Measurements from ENCODE around the gene HMX2.
"Not testable (repeated sequence)": the region's sequence is repeated elsewhere in the genome, so short reads cannot be mapped to it uniquely, and the experiment has no call there.

The HMX2 gene

GRCh38 chr10:123151737-123152135 lies 3.8 kb downstream of the HMX2 start:
- no peak for DNase-seq (ENCODE audit: low read depth)

DNA sequence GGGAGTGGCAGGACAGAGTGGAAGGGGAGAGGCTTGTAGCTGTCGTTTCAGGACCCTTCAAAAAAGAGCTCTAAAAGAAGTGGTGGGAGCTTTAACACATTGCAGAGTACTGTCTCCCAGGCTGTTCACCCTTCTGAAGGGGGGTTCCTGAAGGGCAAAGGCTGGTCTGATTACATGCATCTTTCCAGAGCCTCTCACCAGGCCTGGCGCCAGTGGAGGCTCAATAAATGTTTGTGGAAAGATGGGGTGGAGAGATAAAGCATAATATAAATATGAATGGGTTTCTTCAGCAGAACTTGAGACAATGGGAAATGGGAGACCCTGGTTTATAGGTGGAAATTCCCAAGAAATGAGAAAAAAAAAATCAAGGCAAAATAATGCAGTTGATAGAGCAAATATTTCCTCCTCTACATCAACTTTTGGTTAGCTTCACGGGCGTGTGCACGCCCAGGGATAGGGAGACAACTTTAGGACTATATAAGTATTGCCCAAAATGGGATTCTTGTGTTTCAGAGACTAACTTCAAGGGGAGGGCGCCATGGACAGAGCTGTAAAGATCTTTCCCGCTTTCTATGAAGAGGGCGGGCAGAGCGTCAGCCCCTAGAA lies 5.7 kb downstream of the HMX2 start:
- DNase-seq (ENCODE audit: low read depth) = no peak

DNA sequence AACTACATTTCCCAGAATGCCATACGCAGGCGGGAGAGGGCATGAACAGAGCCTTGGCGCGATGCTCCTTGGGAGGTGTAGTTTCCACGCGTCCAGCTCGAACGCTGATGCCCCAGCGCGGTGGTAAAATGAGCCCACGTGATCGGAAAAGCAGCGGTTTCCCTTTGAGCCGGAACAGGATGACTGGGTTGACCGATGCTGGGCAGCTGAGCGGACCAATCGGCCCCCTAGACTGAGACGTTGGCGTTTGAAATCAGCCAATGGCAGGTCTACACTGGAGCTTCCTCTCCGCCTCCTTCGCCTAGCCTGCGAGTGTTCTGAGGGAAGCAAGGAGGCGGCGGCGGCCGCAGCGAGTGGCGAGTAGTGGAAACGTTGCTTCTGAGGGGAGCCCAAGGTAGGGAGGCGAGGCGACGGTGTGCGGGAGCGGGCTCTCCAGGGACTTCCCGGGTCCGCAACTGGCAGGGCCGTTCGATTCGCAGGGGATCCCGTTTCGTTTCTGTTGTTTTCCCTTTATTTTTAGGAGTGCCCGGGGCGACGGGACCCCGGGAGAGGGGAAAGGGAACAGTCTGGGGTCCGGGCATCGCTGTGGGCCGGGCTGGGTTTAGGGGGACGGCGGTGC lies 6.3 kb downstream of the HMX2 start, which contains the start of gene BUB3:
Gene BUB3, plus strand, starts transcription at position 311 of the 619 bp plus-strand sequence. CDS start 516 bp downstream, outside the sequence.
- peak; percentile 94 for DNase-seq (ENCODE audit: low read depth)

DNA sequence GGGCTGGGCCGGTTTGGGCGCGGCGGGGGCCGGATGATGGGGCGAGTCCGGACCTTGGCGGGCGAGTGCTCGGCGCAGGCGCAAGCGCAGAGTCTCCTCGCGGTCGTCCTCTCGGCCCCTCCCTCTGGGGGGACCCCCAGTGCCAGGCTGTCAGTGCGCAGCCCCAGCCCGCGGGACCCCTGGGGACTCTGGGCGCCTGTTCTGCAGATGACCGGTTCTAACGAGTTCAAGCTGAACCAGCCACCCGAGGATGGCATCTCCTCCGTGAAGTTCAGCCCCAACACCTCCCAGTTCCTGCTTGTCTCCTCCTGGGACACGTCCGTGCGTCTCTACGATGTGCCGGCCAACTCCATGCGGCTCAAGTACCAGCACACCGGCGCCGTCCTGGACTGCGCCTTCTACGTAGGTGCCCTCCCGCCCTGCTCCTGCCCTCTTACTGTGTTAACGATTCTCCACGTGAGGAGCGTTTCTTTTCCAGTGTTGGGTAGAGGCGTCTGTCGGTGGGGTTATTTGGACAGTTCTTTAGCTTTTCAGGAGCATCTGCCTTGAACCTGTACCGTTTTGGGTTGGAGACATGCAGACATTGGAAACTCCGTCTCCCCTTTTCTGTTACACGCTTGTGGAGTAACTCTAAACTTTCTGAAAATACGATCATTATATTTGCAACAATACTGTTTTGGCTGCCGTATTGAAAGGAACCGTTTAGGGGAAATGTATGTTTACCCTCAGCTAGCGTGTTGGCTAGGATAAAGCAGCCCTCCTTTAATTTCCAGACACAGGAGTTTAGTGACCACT lies 7.0 kb downstream of the HMX2 start:
- DNase-seq (ENCODE audit: low read depth) = no peak

DNA sequence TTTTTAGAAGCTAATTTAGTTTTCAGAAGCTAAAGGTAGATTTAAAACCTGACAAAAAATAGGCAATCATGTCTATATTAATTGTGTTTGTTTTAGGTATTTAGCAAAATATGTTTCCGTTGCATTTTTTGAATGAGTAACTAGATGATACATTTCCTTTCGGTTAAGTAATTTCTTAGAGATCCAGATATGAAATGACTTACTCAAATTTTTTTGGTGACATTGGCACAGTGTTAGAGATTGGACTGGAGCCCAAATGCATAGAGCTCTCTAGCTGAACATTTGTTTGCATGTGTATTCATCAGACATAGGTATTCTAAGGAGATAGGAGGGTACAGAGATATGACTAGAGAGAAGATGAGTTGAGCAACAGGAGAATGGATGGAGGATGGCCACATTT lies 8.1 kb downstream of the HMX2 start:
- no peak for DNase-seq (ENCODE audit: low read depth)

DNA sequence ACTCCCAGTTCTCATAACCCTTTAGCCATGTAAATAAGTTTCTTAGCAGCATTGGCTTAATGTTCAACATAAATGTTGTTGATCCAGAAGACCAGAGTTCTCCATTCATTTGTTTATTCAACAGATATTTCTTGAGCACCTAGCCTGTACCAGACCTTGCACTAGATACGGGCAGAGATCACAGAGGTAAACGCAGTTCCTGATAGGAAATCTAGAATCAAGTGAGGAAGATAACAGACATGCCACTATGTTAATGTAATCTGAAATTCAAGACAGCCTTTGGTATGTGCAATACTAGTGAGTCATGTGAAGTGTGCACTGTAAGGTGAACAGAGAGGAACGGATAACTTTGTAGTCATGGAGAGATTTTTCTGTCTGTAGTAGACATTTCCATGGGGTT lies 9.3 kb downstream of the HMX2 start:
- DNase-seq (ENCODE audit: low read depth) = no peak

DNA sequence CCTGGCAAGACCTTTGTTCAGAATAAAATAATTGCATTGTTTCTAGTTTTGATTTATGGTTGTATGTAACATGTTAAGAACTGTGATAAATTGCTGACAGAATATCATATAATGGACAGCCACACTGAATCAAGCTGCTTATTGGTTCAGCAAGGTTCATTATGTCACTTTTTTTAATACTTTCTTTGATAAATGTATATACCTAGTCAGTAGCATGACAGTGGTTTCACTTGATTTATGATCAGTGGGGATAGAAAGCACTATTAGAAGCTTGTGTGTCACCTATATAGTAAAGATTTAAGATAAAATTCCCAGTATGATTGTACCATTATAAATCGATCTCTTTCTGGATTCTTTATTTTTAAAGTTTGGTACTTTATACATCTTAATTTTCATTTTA lies 10.7 kb downstream of the HMX2 start:
- DNase-seq (ENCODE audit: low read depth) = no peak

DNA sequence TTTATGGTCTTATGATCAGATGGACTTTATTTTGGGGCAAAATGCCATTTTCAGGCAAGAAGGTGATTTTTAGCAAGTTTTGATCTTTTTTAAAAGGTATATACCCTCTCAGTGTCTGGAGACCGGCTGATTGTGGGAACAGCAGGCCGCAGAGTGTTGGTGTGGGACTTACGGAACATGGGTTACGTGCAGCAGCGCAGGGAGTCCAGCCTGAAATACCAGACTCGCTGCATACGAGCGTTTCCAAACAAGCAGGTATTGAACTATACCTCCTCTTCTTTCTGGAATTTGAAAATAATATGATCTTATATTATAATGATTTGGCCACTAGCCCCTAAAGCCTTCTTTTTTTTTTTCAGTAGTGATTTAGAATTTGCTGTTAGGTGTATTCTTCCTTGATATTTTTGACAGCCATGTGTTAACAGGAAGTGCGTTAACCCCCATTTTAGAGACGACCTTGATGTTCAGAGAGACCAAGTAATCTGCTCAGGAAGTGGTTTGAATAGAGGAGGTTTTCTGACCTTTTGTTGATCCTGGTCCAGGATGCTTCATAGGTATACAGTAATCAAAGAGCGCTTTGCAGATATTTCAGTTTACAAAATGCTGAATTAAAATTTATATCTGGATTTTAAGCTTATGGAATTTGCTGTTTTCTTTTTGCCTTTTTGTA lies 12.5 kb downstream of the HMX2 start:
- no peak for DNase-seq (ENCODE audit: low read depth)

- DNase-seq (ENCODE audit: low read depth) = no peak
These were observed 16.4 kb downstream of the HMX2 start for GRCh38 chr10:123164319-123164718.

GRCh38 chr10:123165445-123166072 lies 17.6 kb downstream of the HMX2 start:
- DNase-seq (ENCODE audit: low read depth) = no peak

DNA sequence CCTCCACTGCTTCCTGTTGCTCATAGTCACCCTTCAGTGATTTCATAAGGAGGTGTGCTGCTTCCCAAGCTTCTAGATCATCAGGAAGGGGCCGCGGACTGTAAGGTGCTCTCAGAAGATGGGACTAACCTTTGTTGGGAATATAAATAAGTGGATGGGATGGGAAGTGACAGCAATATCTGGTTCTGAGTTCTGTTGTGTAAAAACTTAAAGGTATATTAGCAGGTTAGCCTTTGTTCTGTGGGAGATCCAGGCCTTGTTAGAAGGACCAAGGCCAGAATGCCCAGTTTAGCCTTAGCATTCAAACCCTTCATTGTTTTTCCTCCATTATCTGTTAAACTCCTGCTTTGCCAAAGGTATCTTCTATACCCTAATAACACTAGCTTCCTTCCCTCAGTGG lies 18.7 kb downstream of the HMX2 start:
- DNase-seq (ENCODE audit: low read depth) = no peak

- no peak for DNase-seq (ENCODE audit: low read depth)
These were observed 23.0 kb downstream of the HMX2 start for GRCh38 chr10:123170961-123171360.

DNA sequence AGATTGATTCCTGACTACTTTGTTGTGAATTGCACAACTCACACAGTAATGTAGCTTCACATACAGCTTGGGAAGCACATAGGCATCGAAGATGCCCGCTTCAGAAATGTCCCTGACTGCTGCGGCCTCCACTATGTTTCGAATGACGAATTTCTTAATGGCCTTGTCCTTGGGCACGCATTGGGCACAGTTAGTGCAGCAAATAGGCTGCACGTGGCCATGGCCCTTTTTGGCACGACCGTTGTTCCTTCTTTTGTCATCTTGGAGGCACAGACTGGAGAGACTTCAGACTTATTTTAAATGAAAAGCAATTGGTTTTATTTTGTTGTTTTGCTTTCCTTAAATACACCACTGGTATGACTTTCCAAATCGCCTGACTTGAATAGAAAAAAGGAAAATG lies 23.7 kb downstream of the HMX2 start:
- not testable (repeated sequence) for DNase-seq (ENCODE audit: low read depth)

- no peak for DNase-seq (ENCODE audit: low read depth)
These were observed 27.8 kb downstream of the HMX2 start for GRCh38 chr10:123175389-123176387.

GRCh38 chr10:123178390-123178789 lies 30.5 kb downstream of the HMX2 start:
- not testable (repeated sequence) for DNase-seq (ENCODE audit: low read depth)

DNA sequence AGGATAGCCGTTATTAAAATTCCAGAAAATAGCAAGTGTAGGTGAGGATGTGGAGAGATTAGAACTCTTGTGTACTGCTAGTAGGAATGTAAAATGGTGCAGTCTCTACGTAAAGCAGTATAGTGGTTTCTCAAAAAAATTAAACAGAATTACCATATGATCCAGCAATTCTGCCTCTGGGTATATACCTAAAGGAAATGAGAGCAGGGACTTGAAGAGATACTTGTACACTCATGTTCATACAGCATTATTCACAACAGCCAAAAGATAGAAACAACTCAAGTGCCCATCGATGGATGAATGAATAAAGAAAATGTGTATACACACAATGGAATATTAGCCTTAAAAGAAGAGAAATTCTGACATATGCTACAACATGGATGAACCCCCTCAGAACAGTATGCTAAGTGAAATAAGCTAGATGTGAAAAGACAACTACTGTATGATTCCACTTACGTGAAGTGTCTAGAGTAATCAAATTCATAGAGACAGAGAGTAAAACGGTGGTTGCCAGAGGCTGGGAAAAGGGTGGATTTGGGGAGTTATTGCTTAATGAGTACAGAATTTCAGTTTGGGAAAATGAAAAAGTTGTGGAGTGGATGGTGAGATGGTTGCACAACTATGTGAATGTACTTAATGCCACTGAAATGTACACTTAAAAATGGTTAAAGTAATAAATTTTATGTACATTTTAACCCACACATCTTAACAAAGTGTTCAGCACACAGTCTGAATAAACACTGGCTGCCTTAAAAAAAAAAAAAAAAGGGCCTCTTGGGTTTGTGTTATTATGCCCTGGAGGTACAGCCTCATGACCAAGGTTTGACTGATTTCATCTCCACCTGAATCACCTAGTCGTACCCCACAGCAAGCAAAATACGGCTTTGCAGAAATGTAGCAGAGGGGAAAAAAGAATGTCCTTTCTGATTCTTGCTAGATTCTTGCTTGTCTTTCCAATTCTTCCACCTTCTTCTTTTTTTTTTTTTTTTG lies 32.5 kb downstream of the HMX2 start:
- no peak for DNase-seq (ENCODE audit: low read depth)

DNA sequence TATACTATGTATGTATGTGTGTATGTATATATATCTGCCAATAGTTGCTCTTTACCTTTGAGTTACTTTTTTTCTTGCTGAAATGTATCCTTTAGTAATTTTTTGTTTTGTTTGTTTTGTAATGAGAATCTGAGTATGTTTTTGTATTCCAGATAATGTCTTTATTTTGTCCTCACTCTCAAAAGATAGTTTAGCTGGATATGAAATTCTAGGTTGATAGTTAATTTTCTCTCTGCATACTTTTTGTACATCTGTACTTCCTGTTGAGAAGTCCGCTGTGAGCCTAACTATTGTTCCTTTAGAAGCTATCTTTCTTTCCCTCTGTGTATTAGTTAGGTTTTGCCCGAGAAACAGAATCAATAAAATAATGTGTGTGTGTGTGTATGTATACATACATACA lies 35.8 kb downstream of the HMX2 start:
- DNase-seq (ENCODE audit: low read depth) = no peak

GRCh38 chr10:123187781-123188180 lies 39.8 kb downstream of the HMX2 start:
- no peak for DNase-seq (ENCODE audit: low read depth)

- DNase-seq (ENCODE audit: low read depth) = no peak
These were observed 44.0 kb downstream of the HMX2 start for GRCh38 chr10:123191886-123192285.

DNA sequence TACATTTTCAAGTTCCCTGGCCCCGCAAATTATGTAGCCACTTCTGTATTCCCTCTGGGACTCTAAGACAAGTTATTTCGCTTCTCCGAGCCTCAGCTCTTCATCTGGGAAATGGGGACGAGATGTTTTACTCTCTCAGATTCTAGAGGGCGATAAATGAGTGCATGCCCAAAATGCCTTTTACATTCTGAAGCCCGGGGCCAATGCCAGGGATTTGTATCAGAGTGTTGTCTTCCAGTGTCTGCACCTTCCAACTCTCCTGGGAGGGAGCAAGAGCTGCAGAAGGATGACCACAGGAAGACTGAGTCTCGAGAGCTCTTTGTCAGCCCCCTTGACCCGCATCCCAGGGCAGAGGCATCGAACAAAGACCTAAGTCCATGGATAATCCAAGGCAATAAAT lies 46.1 kb downstream of the HMX2 start:
- DNase-seq (ENCODE audit: low read depth) = no peak
